ENCODE results near the gene MSH5. TPM values are rescaled to one million over a fixed set of nuclear protein-coding genes. Genes with fewer than 3 reads are reported as not detected.
"Not testable (repeated sequence)": the region's sequence is repeated elsewhere in the genome, so short reads cannot be mapped to it uniquely, and the experiment has no call there.

MSH5 gene
- total RNA-seq, 2 donors from 2014 or later, result 35.7 to 57.2 TPM

DNA sequence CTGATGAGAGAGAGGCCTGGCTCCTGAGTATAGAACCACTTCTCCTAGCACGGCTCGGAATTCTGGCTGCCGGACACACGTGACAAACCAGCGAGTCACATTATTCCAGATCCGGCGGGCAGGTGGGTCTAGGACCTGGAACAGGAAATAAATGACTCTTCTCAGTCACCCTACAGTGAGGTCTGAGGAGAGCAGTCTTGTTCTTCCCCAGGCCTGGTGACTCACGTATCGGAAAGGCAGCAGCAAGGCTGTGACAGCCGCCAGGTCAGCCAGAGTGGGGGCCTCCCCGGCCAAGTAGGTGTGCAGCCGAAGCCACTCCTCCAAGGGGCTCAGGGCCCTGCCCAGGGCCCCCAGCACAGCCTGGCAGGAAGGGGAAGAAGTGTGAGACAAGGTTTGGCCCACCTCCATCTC is 53.0 kb downstream of the MSH5 start:
- H3K4me3 ChIP-seq (ENCODE audit: low read length), result no peak overlapping the region
- H3K9ac ChIP-seq (ENCODE audit: extremely low read depth, low read length, poor library complexity, severe bottlenecking), result no peak overlapping the region
- Mint-ChIP-seq H3K27ac (no peak overlapping the region), H3K27me3 (ENCODE audit: insufficient read depth) (no peaks in the 10 kb centered on the region), H3K4me1 (peaks cover 11% of the 10 kb centered on the region), H3K9me3 (no peaks in the 10 kb centered on the region), H3K4me3 (no peak overlapping the region), H3K36me3 (ENCODE audit: low read depth) (peaks cover 27% of the 10 kb centered on the region)
- H3K36me3 ChIP-seq (ENCODE audit: control insufficient read depth, insufficient read depth, low read length), result peaks cover 46% of the 10 kb centered on the region
- TF ChIP-seq, protein P1, sequence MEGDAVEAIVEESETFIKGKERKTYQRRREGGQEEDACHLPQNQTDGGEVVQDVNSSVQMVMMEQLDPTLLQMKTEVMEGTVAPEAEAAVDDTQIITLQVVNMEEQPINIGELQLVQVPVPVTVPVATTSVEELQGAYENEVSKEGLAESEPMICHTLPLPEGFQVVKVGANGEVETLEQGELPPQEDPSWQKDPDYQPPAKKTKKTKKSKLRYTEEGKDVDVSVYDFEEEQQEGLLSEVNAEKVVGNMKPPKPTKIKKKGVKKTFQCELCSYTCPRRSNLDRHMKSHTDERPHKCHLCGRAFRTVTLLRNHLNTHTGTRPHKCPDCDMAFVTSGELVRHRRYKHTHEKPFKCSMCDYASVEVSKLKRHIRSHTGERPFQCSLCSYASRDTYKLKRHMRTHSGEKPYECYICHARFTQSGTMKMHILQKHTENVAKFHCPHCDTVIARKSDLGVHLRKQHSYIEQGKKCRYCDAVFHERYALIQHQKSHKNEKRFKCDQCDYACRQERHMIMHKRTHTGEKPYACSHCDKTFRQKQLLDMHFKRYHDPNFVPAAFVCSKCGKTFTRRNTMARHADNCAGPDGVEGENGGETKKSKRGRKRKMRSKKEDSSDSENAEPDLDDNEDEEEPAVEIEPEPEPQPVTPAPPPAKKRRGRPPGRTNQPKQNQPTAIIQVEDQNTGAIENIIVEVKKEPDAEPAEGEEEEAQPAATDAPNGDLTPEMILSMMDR (conservative IDR thresholded peaks at IDR 0.05), result no peak
- no peak overlapping the region for H3K27ac ChIP-seq (ENCODE audit: low read depth, low read length)
- DNase-seq, result no peak
- H3K27me3 ChIP-seq (ENCODE audit: control insufficient read depth, insufficient read depth, low read length, poor library complexity, severe bottlenecking), result no peaks in the 10 kb centered on the region
- H3K9me3 ChIP-seq (ENCODE audit: control insufficient read depth, low read length), result no peaks in the 10 kb centered on the region
- no peaks in the 10 kb centered on the region for H3K4me1 ChIP-seq (ENCODE audit: control insufficient read depth, insufficient read depth, low read length)
- 95 to 99% methylated on average over 7 to 12 of the region's 12 CpGs for WGBS, 2 experiments (ENCODE audit: insufficient coverage in 1 of 2, insufficient read length in 1 of 2)

DNA sequence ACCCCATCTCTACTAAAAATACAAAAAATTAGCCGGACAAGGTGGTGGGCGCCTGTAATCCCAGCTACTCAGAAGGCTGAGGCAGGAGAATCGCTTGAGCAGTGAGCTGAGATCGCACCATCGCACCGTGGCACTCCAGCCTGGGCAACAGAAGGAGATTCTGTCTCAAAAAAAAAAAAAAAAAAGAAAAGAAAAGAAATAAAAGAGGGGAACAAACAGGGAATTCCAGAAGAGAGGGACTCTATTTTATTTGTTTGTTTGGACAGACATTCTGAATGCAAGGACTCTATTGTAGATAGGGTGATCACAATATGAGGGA is 54.1 kb downstream of the MSH5 start:
- Histone ChIP-seq H3K9ac (ENCODE audit: extremely low read depth, low read length, poor library complexity, severe bottlenecking) (peak overlapping the region; percentile 87), H3K36me3 (ENCODE audit: control insufficient read depth, insufficient read depth, low read length) (peaks cover 50% of the 10 kb centered on the region), H3K4me3 (ENCODE audit: low read length) (peak overlapping the region; percentile 95)
- H3K36me3 Mint-ChIP-seq (ENCODE audit: low read depth), result peaks cover 30% of the 10 kb centered on the region
- H3K27ac ChIP-seq (ENCODE audit: low read depth, low read length); DNase-seq; H3K9me3 ChIP-seq (ENCODE audit: control insufficient read depth, low read length); H3K27me3 ChIP-seq (ENCODE audit: control insufficient read depth, insufficient read depth, low read length, poor library complexity, severe bottlenecking); H3K9me3 Mint-ChIP-seq; H3K4me1 ChIP-seq (ENCODE audit: control insufficient read depth, insufficient read depth, low read length); H3K27ac Mint-ChIP-seq; H3K27me3 Mint-ChIP-seq (ENCODE audit: insufficient read depth): not testable (repeated sequence)
- peaks cover 11% of the 10 kb centered on the region for H3K4me1 Mint-ChIP-seq
- WGBS, 2 experiments (ENCODE audit: insufficient coverage in 1 of 2, insufficient read length in 1 of 2), result 97 to 100% methylated on average over 5 to 6 of the region's 6 CpGs
- peak overlapping the region; percentile 97 for H3K4me3 Mint-ChIP-seq

DNA sequence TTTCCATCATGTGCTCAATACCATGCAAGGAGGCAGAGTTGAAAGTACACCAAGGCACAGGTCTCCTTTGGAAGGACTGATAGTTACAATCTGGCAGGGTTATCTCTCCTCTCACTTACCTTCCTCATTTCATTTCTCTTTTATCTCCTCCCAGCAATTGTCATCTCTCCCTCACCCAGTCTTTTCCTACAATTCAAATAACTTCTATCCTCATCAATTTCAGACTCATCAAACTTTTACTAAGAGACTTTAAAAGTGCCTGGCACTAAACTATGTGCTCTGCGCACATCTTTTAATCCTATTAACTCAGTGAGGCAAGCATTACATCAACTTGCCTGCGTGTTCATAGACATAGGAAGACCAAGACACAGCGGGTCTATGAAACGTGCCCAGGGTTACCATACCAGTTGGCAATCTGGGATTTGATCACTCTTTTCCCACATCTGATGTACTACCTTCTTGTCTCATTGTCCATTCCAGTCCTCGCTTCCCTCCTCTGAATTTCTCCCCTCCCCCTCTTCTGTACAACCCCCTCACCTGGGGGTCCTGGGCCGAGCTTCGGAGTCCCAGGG is 54.6 kb downstream of the MSH5 start:
- TF ChIP-seq, protein P1 (conservative IDR thresholded peaks at IDR 0.05), result no peak
- H3K27me3 Mint-ChIP-seq (ENCODE audit: insufficient read depth), result no peaks in the 10 kb centered on the region
- H3K4me1 Mint-ChIP-seq, result peaks cover 11% of the 10 kb centered on the region
- peak overlapping the region; percentile 97 for H3K4me3 Mint-ChIP-seq
- H3K36me3 ChIP-seq (ENCODE audit: control insufficient read depth, insufficient read depth, low read length), result peaks cover 48% of the 10 kb centered on the region
- no peak for DNase-seq
- H3K9ac ChIP-seq (ENCODE audit: extremely low read depth, low read length, poor library complexity, severe bottlenecking), result peak overlapping the region; percentile 87
- H3K36me3 Mint-ChIP-seq (ENCODE audit: low read depth), result peaks cover 26% of the 10 kb centered on the region
- no peaks in the 10 kb centered on the region for H3K27me3 ChIP-seq (ENCODE audit: control insufficient read depth, insufficient read depth, low read length, poor library complexity, severe bottlenecking)
- no peaks in the 10 kb centered on the region for H3K4me1 ChIP-seq (ENCODE audit: control insufficient read depth, insufficient read depth, low read length)
- peak overlapping the region; percentile 95 for H3K4me3 ChIP-seq (ENCODE audit: low read length)
- H3K9me3 ChIP-seq (ENCODE audit: control insufficient read depth, low read length), result no peaks in the 10 kb centered on the region
- 19 to 26% methylated on average over 4 to 7 of the region's 7 CpGs for WGBS, 2 experiments (ENCODE audit: insufficient coverage in 1 of 2, insufficient read length in 1 of 2)
- H3K27ac ChIP-seq (ENCODE audit: low read depth, low read length), result no peak overlapping the region
- no peaks in the 10 kb centered on the region for H3K9me3 Mint-ChIP-seq
- no peak overlapping the region for H3K27ac Mint-ChIP-seq

Measured in endodermal cell (in vitro differentiated cells).